Measurements from ENCODE around the gene EPHB4.

EPHB4 gene

DNA sequence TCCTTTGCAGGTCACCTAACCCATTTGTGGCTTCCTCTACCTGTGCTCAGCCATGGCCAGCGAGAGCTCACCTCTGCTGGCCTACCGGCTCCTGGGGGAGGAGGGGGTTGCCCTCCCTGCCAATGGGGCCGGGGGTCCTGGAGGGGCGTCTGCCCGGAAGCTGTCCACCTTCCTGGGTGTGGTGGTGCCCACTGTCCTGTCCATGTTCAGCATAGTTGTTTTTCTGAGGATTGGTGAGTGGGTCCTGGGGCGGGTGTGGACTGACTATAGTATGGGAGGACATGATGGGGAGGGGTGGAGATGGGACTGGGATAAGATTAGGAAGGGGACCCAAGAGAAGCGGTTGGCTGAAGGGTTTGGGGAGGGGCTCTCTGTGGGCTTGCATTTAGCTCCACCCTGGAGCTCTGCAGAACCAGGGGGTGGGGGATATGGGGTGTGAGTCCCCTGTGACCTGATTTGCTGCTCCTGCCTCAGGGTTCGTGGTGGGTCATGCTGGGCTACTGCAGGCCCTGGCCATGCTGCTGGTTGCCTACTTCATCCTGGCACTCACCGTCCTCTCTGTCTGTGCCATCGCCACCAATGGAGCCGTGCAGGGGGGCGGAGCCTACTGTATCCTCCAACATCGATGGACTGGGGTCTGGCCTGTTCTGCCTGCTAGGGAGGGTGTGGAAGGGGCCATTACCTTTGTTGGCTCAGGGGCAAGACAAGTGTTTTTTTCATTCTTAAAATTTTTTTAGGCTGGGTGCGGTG, 27.0 kb upstream of the EPHB4 start:
- DNase-seq = no peak

DNA sequence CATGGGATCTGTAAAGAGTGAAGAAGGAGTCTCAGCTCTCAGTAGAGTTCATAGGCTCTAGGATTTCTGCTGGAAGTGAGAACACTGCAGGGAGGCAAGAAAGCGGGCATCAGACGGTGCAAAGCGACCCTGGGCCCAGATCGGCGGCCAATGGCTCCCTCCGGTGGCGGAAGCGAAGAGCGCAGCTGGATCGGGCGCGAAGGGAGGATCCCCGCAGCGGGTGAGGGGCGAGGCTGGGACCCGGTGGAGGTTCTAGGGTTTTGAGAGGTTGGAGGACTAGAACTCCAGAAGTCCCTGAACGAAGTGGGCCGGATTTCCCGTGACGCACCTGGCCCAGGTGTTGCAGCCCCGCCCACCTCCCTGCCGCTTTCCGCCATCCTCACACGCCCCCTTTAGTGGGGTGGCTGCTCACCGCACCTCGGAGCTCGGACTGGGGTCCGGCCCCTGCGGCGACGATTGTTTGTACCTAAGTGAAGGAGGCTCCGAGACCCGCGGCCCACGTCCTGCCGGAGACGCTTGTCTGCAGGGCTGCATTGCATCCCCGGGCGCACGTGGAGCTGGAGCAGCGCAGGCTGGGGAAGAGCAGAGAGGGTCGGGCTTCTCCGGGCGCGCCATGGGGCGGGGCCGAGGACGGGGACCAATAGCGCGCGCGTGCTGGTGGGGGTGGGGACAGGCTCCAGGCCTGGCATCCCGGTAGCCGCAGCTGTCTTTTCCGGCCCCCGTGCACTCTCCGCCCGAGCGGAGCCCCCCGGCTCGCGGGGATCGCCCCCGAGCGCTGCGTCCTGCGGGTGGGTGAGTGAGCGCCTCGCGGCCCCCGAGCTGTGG, 24.9 kb upstream of the EPHB4 start, which contains the start of gene SLC12A9:
TSS of gene SLC12A9 (plus strand) at position 666 of the 825 bp plus-strand sequence. CDS start 1,485 bp downstream, outside the sequence.
- DNase-seq = peak; percentile 78

DNA sequence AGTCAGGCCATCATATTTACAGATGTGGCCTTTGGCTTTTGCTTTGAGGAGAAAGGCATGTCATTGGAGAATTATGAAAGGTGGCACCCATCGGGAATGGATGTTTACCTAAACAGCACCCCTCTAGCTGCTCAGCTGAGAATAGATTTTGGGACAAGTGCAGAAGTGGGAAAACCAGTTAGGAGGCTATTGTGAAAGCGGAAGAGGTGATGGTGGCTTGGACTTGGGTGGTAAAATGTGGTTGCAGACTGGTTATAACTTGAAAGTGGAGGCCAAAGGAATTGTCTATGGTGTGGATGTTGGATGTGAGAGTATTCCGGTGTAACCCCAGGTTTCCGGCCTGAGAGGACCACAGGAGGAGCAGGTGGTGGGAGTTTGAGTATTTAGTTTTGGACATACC, 20.0 kb upstream of the EPHB4 start:
- DNase-seq = no peak

DNA sequence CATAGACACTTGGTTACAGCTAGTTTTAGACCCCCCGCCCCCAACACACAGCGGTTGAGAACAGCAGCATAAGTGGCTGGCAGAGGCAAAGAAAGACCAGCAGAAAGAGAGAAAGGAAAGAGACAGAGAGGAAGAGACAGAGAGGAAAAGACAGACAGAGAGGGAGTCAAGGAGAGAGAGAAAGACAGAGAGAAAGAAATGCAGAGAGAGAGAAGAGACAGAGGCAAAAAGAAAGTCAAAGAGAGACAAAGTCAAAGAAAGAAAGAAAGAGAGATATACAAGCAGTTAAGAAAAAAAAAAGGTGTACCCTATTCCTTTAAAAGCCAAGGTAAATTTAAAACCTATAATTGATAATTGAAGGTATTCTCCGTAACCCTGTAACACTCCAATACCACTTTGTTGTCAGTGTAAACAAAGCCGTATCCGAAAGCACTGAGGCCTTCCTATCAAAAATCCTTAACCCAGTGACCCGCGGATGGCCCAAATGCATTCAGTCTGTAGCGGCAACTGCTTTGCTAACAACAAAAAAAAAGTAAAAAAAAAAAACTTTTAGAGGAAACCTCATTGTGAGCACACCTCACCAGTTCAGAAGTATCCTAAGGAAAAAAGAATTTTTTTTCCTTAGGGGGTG, 13.3 kb upstream of the EPHB4 start:
- DNase-seq = no peak

DNA sequence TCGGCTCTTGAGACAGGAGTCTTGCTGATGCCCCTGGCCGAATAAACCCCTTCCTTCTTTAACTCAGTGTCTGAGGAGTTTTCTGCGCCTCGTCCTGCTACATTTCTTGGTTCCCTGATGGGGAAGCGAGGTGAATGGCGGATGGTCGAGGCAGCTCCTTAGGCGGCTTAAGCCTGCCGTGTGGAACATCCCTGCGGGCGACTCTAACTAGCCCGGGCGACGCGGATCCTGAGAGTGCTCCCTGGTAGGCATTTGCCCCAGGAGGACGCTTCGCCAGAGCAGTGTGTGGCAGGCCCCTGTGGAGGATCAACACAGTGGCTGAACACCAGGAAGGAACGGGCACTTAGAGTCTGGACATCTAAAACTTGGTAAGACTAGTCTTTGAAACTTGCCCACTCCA, 12.0 kb upstream of the EPHB4 start:
- DNase-seq = no peak

DNA sequence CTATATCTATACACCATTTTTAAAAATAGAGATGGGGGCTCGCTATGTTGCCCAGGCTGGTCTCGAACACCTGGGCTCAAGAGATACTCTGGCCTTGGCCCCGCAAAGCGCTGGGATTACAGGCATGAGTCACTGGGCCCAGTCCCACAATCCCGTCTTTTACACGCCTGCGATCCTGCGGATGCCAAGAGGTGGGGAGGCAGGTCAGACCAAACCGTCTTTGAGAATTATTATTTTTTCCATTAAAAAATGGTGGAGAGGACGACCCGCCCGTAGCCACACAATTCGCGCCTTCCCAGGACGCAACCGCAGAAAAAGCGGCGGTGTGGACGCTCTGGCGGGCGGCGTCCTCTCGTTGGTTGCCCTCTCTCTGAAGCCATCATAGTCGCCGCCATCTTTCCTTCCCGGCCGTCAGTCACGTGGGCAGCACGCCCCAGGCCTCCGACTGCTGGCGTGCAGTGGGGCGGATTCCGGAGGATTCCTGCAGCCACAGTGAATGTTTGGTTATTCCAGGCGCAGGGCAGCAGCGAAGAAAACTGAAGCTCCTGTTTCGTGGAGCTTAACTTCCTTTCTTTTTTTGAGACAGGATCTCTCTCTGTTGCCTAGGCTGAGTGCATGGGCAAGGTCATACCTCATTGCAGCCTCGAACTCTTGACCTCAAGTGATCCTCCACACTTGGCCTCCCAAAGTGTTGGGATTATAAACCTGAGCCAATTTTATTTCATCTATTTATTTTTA, 9.9 kb upstream of the EPHB4 start:
- DNase-seq = peak; percentile 84

DNA sequence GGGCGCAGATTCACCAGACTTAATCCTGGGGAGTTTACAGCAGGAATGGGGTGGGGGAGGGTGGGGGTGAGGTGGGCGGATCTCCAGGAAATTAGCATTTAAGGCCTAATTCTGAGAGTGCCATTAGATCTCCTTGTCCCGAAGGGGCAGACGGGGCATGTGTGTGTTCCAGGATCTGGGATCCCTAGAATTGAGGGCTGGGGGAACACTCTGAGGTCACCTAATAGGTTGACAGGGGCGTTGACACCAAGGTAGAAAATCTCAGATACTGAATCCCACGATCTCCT, 9.4 kb upstream of the EPHB4 start:
- DNase-seq = no peak

DNA sequence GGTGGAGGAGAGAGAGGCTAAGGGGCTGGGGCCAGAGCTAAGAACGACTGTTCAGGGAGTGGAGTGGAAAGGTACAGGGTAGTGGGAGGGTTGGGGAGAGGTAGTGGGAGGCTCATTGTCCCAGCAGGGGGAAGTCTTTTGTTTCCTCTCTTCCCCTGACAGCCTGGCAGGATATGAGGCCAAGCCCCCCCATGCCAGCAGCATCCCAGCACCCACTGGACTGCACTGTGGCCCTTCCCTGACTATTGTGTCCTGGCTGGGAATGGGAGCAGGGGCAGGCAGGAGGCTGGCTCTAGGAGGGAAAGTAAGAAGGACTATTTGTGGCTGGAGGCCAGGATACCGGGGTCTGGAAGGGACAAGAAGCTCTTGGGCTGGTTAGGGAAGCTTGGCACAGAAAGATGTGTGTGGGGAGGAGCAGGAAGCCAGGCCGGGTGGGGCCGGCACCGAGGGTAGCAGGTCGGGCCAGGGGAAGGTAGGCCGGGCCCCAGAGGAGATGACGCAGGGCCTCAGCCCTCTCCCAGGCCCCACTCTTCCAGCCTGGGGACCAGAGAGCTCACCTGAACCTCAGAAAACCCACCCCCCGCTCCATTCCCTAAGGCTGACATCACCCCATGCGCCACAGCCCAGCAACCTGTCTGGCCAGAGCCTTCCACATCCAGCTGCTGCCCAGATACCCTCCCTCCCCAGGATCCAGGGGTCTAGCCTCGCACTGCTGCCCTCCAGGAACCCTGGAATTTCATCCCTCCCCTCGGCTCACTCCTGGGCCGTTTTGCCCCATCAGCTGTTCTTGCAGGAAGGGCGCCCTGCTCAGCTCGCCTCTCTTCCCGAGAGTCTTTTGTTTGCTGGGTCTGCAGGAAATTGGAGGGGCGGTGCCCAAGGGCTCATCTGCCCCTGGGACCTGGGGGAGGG, 8.8 kb upstream of the EPHB4 start:
- DNase-seq = no peak

DNA sequence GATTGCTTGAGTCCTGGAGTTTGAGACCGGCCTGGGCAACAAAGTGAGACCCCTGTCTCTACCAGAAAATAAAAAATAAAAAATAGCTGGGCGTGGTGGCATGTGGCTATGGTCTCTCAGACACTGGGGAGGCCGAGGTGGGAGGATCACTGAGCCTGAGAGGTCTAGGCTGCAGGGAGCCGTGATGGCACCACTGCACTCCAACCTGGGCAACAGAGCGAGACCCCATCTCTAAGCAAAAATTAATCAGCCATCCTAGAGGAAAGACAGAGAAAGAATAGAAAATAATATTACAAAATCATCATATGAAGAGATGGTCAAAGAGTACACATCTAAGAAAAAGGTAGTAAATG, 4.9 kb upstream of the EPHB4 start:
- no peak for DNase-seq

DNA sequence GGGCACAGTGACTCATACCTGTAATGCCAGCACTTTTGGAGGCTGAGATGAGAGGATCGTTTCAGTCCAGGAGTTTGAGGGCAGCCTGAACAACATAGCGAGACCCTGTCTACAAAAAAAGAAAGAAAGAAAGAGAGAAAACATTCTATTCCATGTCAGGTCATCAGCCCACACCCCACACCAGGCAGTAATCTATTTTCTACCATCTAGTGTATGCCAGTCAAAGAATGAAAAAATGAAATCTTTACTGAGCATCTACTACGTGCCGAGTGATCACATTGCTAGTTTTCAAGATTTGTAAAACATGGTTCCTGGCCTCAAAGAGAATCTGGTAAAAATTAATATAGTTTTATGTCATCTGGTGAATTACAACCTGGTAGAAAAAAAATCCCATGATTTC, 3.1 kb upstream of the EPHB4 start:
- DNase-seq = no peak

DNA sequence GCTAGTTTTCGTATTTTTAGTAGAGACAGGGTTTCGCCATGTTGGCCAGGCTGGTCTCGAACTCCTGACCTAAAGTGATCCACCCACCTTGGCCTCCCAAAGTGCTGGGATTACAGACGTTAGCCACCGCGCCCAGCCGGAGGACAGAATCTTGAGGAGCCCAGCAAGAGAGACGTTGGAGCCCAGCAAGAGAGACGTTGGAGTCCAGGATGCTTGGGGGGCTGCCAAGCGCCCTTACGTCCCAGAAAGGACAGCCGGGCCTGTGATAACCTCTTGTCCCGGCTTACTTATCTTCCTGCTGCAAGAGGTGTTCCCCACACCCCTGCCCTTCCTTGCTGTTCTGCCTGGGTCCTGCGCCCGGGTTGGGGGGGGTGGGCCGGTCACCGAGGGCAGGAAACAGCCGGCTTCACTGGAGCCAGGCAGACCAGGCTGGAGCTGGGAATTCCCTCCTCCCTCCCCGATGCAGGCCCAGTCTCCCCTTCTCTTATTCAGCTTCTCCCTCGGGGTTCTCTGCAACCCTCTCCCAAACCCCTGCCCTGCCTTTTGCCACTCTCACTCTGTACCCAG, 1.9 kb upstream of the EPHB4 start:
- no peak for DNase-seq

DNA sequence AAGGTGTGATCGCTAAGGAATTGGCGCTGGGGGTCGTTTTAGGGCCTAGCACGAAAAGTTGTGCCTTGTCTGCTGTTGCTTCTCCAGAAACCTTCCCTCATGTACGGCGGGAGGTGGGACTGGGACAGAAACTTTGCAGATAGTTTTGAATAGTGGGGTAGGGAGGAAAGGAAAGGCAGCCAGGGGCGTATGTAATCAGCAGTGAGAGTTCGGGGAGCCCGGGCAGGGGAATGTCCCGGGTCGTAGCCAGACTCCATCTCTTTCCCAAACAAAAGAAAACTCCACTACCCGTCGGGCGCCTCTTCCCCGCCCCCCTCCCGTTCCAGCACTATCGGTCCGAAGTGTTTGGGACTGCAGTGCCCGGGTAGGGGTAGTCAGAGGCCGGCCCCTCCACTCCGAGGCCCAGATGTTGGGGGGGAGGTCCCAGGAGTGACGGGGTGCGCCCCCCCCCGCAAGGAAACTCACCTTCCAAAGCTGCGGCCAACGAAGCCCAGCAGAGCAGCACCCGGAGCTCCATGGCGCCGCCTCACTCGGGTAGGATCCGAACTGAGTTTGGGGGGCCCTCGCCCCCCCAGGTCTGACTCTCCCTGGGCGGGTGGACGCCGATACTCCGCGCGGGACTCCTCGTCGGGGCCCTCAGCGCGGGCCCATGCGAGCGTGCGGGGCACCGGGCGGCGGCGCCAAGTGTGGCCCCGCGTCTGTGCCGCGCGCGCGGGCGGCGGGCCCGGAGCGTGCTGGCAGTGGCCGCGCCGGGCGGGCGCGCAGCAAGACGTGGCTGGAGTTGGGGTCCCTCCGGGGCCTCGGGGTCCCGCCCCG, 601 bp downstream of the EPHB4 start:
- DNase-seq = no peak

DNA sequence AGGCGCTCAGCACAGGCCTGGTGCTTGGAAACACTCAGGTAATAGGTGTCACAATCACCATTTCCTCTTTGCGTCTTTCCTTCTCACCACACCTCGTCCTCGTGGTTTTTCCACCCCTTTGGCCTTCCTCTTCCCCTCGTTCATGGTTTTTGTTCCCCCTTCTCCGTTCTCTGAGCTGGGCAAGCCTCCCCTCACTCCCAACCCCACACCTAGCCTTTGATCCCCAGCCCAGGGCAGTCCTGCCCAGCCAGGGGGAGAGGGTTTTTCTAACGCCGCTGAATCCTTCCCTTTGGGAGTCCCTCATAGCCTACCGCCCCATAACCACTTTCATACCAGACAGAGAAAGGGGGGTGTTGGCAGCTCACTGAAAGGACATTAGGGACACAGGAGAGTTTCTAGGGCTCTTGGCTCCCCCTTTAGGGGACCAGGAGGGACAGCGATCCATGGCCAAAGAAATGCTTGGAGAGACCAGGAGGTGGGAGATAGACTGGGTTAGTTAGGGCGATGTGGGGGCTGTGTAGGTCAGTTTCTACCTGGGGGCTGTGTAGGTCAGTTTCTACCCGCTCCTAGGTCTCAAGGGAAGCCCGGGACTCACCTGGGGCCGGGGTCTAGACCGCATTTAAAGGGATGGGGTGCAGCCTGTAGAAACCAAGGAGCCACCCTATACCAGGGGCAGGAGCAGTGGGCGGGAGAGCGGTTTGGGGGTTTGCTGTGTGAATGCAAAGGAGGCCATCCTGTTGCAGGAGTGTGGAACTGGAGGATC, 1.4 kb downstream of the EPHB4 start:
- DNase-seq = no peak

DNA sequence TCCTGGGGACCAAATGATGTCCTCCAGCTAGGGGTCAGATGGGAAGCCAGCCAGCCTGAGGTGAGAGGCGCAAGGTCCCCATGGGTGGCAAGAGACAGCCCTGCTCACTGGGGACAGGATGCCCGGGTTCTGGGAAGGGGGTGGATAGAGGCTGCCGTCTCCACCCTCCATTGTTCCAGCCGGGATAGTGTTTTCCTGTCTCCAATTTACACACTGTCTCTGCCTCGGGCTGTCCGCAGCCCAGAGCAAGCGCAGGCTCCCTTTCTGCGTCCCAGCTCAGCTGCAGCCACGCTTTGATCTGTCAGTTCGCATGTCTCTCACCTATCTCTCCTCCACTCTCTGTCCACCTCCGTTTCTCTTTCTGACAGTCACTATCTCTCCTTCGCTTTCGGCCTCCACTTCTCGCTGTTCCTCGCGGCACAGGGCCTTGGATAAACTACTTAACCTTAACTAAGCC, 2.1 kb downstream of the EPHB4 start:
- DNase-seq = no peak

DNA sequence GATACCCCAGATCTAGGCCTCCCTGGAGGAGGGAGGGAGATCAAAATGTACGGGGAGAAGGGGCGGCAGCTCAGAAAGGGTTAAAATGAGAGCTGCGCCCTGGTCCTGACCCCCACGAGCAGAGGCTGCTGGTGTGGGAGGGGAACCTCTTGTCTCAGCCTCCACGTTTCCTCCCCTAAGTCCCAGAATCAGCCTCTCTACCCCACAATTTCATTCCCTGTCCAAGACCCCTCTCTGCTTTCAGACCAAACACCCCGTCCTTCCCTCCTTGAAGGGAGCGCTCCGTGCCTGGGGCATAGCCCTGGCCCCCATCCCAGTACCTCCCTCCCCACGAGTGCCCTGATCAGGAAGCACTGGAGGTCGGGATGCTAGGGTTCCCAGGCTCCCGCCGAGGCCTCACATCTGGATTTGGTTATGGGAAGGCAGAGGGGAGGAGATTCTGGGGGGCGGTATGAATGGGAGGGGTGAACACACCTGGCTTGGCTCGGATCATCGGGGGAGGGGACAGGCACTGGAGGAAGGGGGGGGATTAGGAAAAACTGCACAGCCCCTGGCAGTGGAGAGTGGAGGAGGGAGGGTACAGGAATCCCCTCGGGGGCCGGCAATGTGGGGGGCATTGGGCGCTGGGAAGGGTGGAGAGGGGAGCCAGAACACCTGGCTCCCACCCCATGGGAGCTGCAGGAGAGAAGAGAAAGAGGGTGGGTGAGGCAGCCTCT, 2.7 kb downstream of the EPHB4 start:
- DNase-seq = no peak

DNA sequence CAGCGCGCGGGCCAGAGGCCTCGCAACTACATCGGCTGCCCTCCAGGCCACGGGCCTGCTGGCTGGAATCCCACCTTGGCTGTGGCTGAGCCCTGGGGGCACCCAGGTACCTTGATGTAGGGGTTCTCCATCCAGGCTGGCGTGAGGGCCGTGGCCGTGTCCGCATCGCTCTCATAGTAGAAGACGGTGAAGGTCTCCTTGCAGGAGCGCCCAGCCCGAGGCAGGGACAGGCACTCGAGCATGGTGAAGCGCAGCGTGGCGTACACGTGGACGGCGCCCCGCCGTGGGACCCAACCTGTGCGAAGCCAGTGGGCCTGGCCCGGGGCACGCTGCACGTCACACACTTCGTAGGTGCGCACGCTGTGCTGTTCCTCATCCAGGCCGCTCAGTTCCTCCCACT, 3.8 kb downstream of the EPHB4 start:
- DNase-seq = no peak

DNA sequence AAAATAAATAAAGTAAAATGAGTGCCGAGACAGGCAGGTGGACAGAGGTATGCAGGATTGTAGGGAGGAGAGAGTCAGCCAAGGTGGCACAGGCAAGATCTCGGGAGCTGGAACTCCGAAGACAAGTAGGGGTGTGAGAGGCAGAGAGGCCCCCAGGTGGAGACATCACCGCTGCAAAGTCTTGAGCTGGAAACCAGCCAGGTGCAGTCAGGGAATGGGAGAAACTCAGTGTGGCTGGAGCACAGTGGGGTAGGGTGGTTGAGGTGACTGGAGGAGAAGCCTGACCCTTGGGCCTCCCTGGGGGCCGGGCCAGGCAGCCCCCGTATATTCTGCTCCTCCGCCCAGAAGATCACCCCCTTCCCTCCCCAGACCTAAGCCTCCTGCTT, 4.2 kb downstream of the EPHB4 start:
- no peak for DNase-seq

DNA sequence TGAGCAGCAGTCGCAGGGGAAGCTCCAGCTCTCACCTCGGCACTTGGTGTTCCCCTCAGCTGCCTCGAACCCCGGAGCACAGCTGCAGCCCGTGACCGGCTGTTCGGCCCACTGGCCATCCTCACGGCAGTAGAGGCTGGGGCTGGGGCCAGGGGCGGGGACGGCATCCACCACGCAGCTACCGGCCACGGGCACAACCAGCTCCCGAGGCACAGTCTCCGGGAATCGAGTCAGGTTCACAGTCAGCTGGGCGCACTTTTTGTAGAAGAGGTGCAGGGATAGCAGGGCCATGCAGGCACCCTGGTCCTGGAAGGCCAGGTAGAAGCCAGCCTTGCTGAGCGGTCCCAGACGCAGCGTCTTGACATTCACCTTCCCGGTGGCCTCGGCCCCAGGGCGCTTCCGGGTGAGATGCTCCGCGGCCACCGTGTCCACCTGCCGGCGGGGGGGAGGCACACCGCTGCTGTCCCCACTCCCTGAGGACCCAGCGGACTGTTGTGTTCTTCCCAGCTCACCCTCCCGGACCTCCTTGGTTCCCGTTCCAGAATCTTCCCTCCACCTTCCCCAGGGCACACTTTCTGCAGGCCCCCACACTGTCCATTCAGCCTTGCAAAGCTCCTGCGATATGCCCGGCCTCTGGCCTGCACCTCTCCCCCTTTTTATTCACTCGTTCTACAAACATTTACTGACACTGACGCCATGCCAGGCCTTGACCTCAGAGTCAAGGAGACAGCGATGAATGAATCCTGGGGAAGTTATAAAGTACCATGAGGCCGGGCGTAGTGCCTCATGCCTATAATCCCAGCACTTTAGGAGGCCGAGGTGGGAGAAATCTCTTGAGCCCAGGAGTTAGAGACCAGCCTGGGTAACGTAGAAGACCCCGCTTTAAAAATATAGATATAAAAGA, 4.8 kb downstream of the EPHB4 start:
- DNase-seq = no peak

Measured in CD4-positive, alpha-beta T cell treated with Interleukin-4 for 4 hours (primary cell).